ENCODE measurements around the gene C10orf105. TPM values are rescaled to one million over a fixed set of nuclear protein-coding genes. Genes with fewer than 3 reads are reported as not detected.

The C10orf105 gene
- total and polyA plus RNA-seq, 2 of the 8 experiments (the other 6 are each of a cell fraction or from before 2014, with no cell fraction given), result 0.71 to 0.73 TPM

- TF ChIP-seq EP300 (IDR thresholded peaks at IDR 0.05; ENCODE audit: borderline replicate concordance in 1 of 2, low read depth in 2 of 2, low read length in 2 of 2) (no peak), CHD7 (IDR thresholded peaks at IDR 0.05; ENCODE audit: insufficient replicate concordance, low read length) (no peak), TCF12 (IDR thresholded peaks at IDR 0.05; ENCODE audit: low read depth, low read length) (no peak), BACH1 (IDR thresholded peaks at IDR 0.05; ENCODE audit: low read length) (no peak), FOSL1 (IDR thresholded peaks at IDR 0.05; ENCODE audit: insufficient read depth, low read depth, low read length) (no peak), ZNF274 (IDR thresholded peaks at IDR 0.05; ENCODE audit: borderline replicate concordance, extremely low read depth, low read length) (no peak), SIRT6 (IDR thresholded peaks at IDR 0.05; ENCODE audit: low read length) (no peak)
Observed at GRCh38 chr10:71724539-71724938, 5.0 kb upstream of the C10orf105 start (continued).
